DMS53 (cell line): ENCODE data around the gene TMEM234.
A peak's percentile ranks its signal among the peaks of the same experiment; 100 is the strongest.
"Not testable (repeated sequence)": the region's sequence is repeated elsewhere in the genome, so short reads cannot be mapped to it uniquely, and the experiment has no call there.

Source experiments
- DNase-seq: peaks from one replicate; lab custom pipeline; 2025; lab: John Stamatoyannopoulos, UW

TMEM234 gene

GRCh38 chr1:32221980-32222755 lies at the start of gene TMEM234, which contains the start of gene EIF3I:
TMEM234 (minus strand) TSS chr1:32222353; CDS start chr1:32222322, 31 bp downstream.
EIF3I (plus strand) TSS chr1:32222407; CDS start chr1:32222442, 35 bp downstream.
- DNase-seq = peak; percentile 97

GRCh38 chr1:32269744-32270143 lies 47.6 kb upstream of the TMEM234 start:
- no peak for DNase-seq

GRCh38 chr1:32266921-32267591 lies 44.9 kb upstream of the TMEM234 start:
- no peak for DNase-seq

- no peak for DNase-seq
These were observed 43.7 kb upstream of the TMEM234 start for GRCh38 chr1:32265846-32266245.

- no peak for DNase-seq
These were observed 41.6 kb upstream of the TMEM234 start for GRCh38 chr1:32263744-32264143.

- not testable (repeated sequence) for DNase-seq
These were observed 41.1 kb upstream of the TMEM234 start for GRCh38 chr1:32263236-32263593.

GRCh38 chr1:32257227-32257508 lies 35.0 kb upstream of the TMEM234 start:
- DNase-seq = no peak

- no peak for DNase-seq
These were observed 34.5 kb upstream of the TMEM234 start for GRCh38 chr1:32256473-32257226.

GRCh38 chr1:32255072-32256071 lies 33.2 kb upstream of the TMEM234 start:
- no peak for DNase-seq

GRCh38 chr1:32250893-32251716 lies 29.0 kb upstream of the TMEM234 start, which contains the start of gene LCK:
LCK (plus strand) TSS chr1:32251265; CDS start chr1:32274330, 23,065 bp downstream.
- DNase-seq = no peak

GRCh38 chr1:32249831-32250525 lies 27.8 kb upstream of the TMEM234 start:
- DNase-seq = no peak

GRCh38 chr1:32247983-32248889 lies 26.1 kb upstream of the TMEM234 start:
- DNase-seq = peak; percentile 97

- DNase-seq = no peak
These were observed 25.3 kb upstream of the TMEM234 start for GRCh38 chr1:32247452-32247851.

GRCh38 chr1:32246888-32247273 lies 24.7 kb upstream of the TMEM234 start, which contains the start of gene FAM167B:
FAM167B (plus strand) TSS chr1:32247222; CDS start chr1:32247422, 200 bp downstream.
- no peak for DNase-seq

- no peak for DNase-seq
These were observed 20.2 kb upstream of the TMEM234 start for GRCh38 chr1:32242341-32242851.

- DNase-seq = peak; percentile 96
These were observed 19.0 kb upstream of the TMEM234 start for GRCh38 chr1:32241001-32241763.

GRCh38 chr1:32240140-32240951 lies 18.2 kb upstream of the TMEM234 start:
- DNase-seq = peak; percentile 95
